Neuronal stem cell (in vitro differentiated cells): ENCODE results near the gene NPTXR.

Experiments used
- DNase-seq: peaks from one replicate; pipeline ENCODE4 v3.0.0-alpha.2; 2013; ENCODE audit warnings: low spot score
- H2AFZ ChIP-seq: one replicate; pipeline ENCODE4 v1.6.1; 2013; ENCODE audit warnings: mild to moderate bottlenecking, low read length, inconsistent platforms
- H2AK5ac ChIP-seq: 2 replicates; pipeline ENCODE4 v1.6.1; 2013; ENCODE audit warnings: low read depth, mild to moderate bottlenecking, inconsistent platforms, low read length, moderate library complexity, mixed read lengths
- H2BK120ac ChIP-seq: 2 replicates; pipeline ENCODE4 v1.6.1; 2013; ENCODE audit warnings: low read depth, mild to moderate bottlenecking, inconsistent platforms, low read length, moderate library complexity, mixed read lengths
- H2BK12ac ChIP-seq: one replicate; pipeline ENCODE4 v1.6.1; 2013; ENCODE audit warnings: low read length, inconsistent platforms
- H2BK15ac ChIP-seq: 2 replicates; pipeline ENCODE4 v1.6.1; 2013; ENCODE audit warnings: mild to moderate bottlenecking, low read length, inconsistent platforms, mixed read lengths
- H2BK5ac ChIP-seq: one replicate; pipeline ENCODE4 v1.6.1; 2013; ENCODE audit warnings: inconsistent platforms, mild to moderate bottlenecking, low read length, moderate library complexity
- H3K14ac ChIP-seq: one replicate; pipeline ENCODE4 v1.6.1; 2013; ENCODE audit warnings: low read length, inconsistent platforms
- H3K18ac ChIP-seq: 2 replicates; pipeline ENCODE4 v1.6.1; 2013; ENCODE audit warnings: low read length, inconsistent platforms
- H3K23ac ChIP-seq: 2 replicates; pipeline ENCODE4 v1.6.1; 2013; ENCODE audit warnings: low read depth, mild to moderate bottlenecking, mixed read lengths, low read length, inconsistent platforms; ENCODE audit not compliant: poor library complexity
- H3K27ac ChIP-seq: replicated peaks from 3 replicates; pipeline ENCODE4 v1.5.1; 2013; ENCODE audit warnings: low read length, inconsistent platforms
- H3K27me3 ChIP-seq, 3 experiments: 2 replicates each; pipeline ENCODE4 v1.6.1; 2013; ENCODE audit warnings: low read length in 3 of 3, mild to moderate bottlenecking in 2 of 3, inconsistent platforms in 1 of 3, low read depth in 1 of 3, mixed read lengths in 1 of 3, moderate library complexity in 1 of 3; ENCODE audit not compliant: control insufficient read depth in 3 of 3, insufficient read depth in 3 of 3
- H3K36me3 ChIP-seq, 2 donors: replicated peaks in 1 of 2; 2 replicates each; pipeline ENCODE4 v1.6.1; 2013; ENCODE audit warnings: low read length in 2 of 2; ENCODE audit not compliant: control insufficient read depth in 2 of 2, insufficient read depth in 2 of 2
- H3K4ac ChIP-seq: 2 replicates; pipeline ENCODE4 v1.6.1; 2013; ENCODE audit warnings: inconsistent platforms, mild to moderate bottlenecking, low read length, moderate library complexity
- H3K4me1 ChIP-seq, 2 donors: 1 replicate in 1 of 2; 2 replicates in 1 of 2; pipeline ENCODE4 v1.6.1; 2013; ENCODE audit warnings: low read length in 2 of 2, low read depth in 1 of 2; ENCODE audit not compliant: control insufficient read depth in 2 of 2, insufficient read depth in 1 of 2
- H3K4me2 ChIP-seq: one replicate; pipeline ENCODE4 v1.6.1; 2013; ENCODE audit warnings: mild to moderate bottlenecking, low read length, inconsistent platforms; ENCODE audit not compliant: insufficient read depth, poor library complexity, severe bottlenecking
- H3K4me3 ChIP-seq, 2 donors: 2 replicates each; pipeline ENCODE4 v1.5.1; 2013; ENCODE audit warnings: low read length in 2 of 2, mild to moderate bottlenecking in 2 of 2, inconsistent platforms in 1 of 2, moderate library complexity in 1 of 2
- H3K79me1 ChIP-seq: one replicate; pipeline ENCODE4 v1.6.1; 2013; ENCODE audit warnings: low read depth, mild to moderate bottlenecking, inconsistent platforms, low read length, moderate library complexity
- H3K9ac ChIP-seq: one replicate; pipeline ENCODE4 v1.6.1; 2013; ENCODE audit warnings: mild to moderate bottlenecking, low read depth, low read length, inconsistent platforms; ENCODE audit not compliant: poor library complexity
- H3K9me3 ChIP-seq, 2 donors: replicated peaks in 1 of 2; 2 replicates each; pipeline versions ENCODE3 to v1.6.1; 2013; ENCODE audit warnings: low read length in 2 of 2, mild to moderate bottlenecking in 2 of 2, inconsistent platforms in 1 of 2, low read depth in 1 of 2, mixed read lengths in 1 of 2, moderate library complexity in 1 of 2; ENCODE audit not compliant: control insufficient read depth in 2 of 2, insufficient read depth in 1 of 2
- H4K8ac ChIP-seq: one replicate; pipeline ENCODE4 v1.6.1; 2013; ENCODE audit warnings: low read depth, mild to moderate bottlenecking, inconsistent platforms, low read length, moderate library complexity
- H4K91ac ChIP-seq: one replicate; pipeline ENCODE4 v1.6.1; 2013; ENCODE audit warnings: low read length, low read depth, mild to moderate bottlenecking, inconsistent platforms; ENCODE audit not compliant: poor library complexity
- WGBS, 2 donors: extraction: QIAGEN DNeasy Blood & Tissue Kit; methylation state at CpG; one replicate each; pipeline ENCODE4 v1.1.7; 2013; ENCODE audit warnings: missing lambda C conversion rate in 2 of 2, mixed read lengths in 1 of 2; ENCODE audit not compliant: insufficient read length in 2 of 2, insufficient replicate concordance in 1 of 2; ENCODE audit errors: extremely low coverage in 2 of 2; 5-methylcytosine and 5-hydroxymethylcytosine counted together

The NPTXR gene

DNA sequence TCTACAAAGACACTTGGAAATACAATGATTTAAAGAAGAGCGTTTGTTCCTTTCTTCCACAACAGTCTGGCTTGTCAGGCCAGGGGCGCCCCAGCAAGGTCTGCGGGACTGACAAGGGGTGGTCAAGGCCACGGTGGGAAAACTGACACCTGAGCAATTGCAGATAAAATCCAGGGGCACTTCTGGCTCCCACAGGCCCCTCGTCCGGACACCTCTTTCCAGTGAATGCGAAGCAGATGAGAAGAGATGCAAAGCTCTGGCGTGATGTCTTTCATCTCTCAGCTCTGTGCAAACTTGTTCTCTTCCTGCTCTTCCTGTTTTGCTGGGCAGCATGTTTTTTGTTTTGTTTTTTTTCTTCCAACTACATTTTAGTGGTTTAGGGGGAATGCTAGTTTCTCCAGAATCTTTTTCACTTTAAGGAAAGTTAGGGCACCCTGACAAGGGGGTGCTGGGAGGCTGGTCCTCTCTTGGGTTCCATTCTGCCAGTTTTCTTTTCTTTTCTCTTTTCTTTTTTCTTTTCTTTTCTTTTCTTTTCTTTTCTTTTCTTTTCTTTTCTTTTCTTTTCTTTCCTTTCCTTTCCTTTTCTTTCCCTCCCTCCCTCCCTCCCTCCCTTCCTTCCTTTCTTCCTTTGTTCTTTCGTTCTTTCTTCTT lies 39.3 kb upstream of the NPTXR start:
- Histone ChIP-seq H2BK12ac (no peak overlapping the region), H3K4me1 (peaks cover 0 to 3% of the 10 kb centered on the region in 2 donors), H3K4me3 (no peak overlapping the region), H2AK5ac (no peak overlapping the region), H2AFZ (peak overlapping the region; percentile 49), H3K9ac (no peak overlapping the region), H3K36me3 (no peaks in the 10 kb centered on the region), H2BK5ac (no peak overlapping the region), H4K8ac (no peak overlapping the region), H3K27me3 (peaks cover 0 to 32% (median 0%) of the 10 kb centered on the region in 3 experiments), H3K9me3 (no peaks in the 10 kb centered on the region), H3K27ac (no peak overlapping the region), H3K14ac (no peak overlapping the region), H3K4ac (no peak overlapping the region), H3K18ac (no peak overlapping the region), H2BK15ac (no peak overlapping the region), H3K4me2 (no peak overlapping the region), H3K79me1 (no peaks in the 10 kb centered on the region), H4K91ac (no peak overlapping the region), H2BK120ac (no peak overlapping the region), H3K23ac (no peak overlapping the region)
- no CpG with 5 or more reads among the region's 9 CpGs for WGBS, 2 donors
- DNase-seq = no peak

DNA sequence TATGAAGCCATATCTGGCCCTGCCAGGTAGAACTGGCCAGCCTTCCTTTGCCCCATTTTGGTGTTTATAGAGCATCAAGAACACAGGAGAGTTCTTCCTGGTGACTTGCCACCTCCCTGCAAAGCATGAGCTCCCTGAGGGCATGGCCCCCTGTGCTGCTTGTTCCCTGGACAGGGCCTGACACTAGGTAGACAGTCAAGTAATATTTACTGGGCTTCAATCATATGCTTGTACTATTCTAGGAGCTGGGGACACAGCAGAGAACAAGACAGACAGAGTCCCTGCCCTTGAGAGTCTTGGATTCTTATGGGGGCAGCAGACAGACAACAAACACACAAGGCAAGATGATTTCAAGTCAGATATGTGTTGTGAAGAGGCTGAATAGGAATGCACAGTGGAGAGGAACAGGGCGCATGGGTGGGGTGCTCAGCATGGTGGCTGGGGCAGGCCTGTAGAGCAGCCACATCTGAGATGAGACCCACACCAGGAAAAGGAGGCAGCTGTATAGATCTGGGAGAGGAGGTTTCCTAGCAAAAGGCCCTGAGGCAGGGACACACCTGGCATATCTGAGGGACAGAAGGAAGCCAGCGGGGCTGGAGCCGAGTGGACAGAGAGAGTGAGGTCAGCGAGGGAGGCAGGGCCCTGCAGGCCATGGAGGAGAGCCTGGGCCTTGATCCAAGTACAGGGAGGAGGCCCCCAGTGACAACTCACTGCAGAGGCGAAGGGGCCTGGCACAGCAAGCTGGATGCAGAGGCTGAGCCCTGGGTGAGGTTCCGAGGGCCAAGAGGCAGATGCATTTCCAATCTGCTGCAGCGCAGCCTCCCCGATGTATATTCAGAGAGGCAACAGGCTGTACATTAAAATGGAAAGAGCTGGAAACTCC lies 38.4 kb upstream of the NPTXR start:
- H3K27ac ChIP-seq = no peak overlapping the region
- DNase-seq = no peak

GRCh38 chr22:38881464-38881871 lies 37.6 kb upstream of the NPTXR start:
- Histone ChIP-seq H3K27me3 (peaks cover 0 to 35% (median 0%) of the 10 kb centered on the region in 3 experiments), H2AK5ac (no peak overlapping the region), H4K8ac (no peak overlapping the region), H3K4me3 (no peak overlapping the region), H3K79me1 (no peaks in the 10 kb centered on the region), H3K36me3 (no peaks in the 10 kb centered on the region), H3K18ac (no peak overlapping the region), H3K14ac (no peak overlapping the region), H3K4me2 (no peak overlapping the region), H4K91ac (no peak overlapping the region), H3K23ac (no peak overlapping the region), H2BK5ac (no peak overlapping the region), H2AFZ (no peak overlapping the region), H2BK120ac (no peak overlapping the region), H2BK12ac (no peak overlapping the region), H3K9ac (no peak overlapping the region), H3K4me1 (peaks cover 0 to 3% of the 10 kb centered on the region in 2 donors), H3K9me3 (no peaks in the 10 kb centered on the region), H3K4ac (no peak overlapping the region), H2BK15ac (no peak overlapping the region), H3K27ac (no peak overlapping the region)
- no CpG with 5 or more reads among the region's 9 CpGs for WGBS, 2 donors
- DNase-seq = no peak

More for the DNA sequence above, 38.4 kb upstream of the NPTXR start:
- Histone ChIP-seq H4K91ac (no peak overlapping the region), H3K18ac (no peak overlapping the region), H2BK15ac (no peak overlapping the region), H3K4me2 (no peak overlapping the region), H4K8ac (no peak overlapping the region), H3K36me3 (no peaks in the 10 kb centered on the region), H3K79me1 (no peaks in the 10 kb centered on the region), H3K27me3 (peaks cover 0 to 35% (median 0%) of the 10 kb centered on the region in 3 experiments), H3K9ac (no peak overlapping the region), H2AFZ (peak overlapping the region; percentile 49), H3K23ac (no peak overlapping the region), H2AK5ac (no peak overlapping the region), H3K4ac (no peak overlapping the region), H3K4me1 (peaks cover 0 to 3% of the 10 kb centered on the region in 2 donors), H2BK120ac (no peak overlapping the region), H3K4me3 (no peak overlapping the region), H2BK5ac (no peak overlapping the region), H3K14ac (no peak overlapping the region), H2BK12ac (no peak overlapping the region), H3K9me3 (no peaks in the 10 kb centered on the region)
- WGBS, 2 donors = no CpG with 5 or more reads among the region's 8 CpGs

DNA sequence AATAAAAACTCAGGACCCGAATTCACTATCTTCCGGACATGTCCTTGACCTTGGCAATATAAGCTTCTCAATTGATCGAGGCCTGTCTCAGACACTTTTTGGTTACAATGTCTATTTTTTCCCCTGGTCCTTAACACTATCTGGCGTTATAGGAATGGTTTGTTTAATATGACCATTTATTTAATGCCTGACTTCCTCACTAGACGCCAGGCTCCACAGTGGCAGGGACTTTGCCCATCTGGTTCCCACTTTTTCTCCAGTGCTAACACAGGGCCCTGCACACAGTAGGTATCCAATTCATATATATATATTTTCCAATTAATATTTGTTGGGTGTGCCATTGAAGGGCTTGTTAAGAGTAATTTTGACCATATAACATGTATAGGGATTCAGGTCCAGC lies 36.1 kb upstream of the NPTXR start:
- Histone ChIP-seq H4K91ac (no peak overlapping the region), H3K23ac (no peak overlapping the region), H2BK120ac (no peak overlapping the region), H3K36me3 (no peaks in the 10 kb centered on the region), H3K14ac (no peak overlapping the region), H3K9ac (no peak overlapping the region), H3K79me1 (no peaks in the 10 kb centered on the region), H3K4me1 (peaks cover 0 to 3% of the 10 kb centered on the region in 2 donors), H3K4ac (no peak overlapping the region), H3K4me2 (no peak overlapping the region), H2BK15ac (no peak overlapping the region), H2AFZ (no peak overlapping the region), H3K27me3 (peaks cover 0 to 40% (median 0%) of the 10 kb centered on the region in 3 experiments), H2BK5ac (no peak overlapping the region), H3K4me3 (no peak overlapping the region), H2AK5ac (no peak overlapping the region), H2BK12ac (no peak overlapping the region), H4K8ac (no peak overlapping the region), H3K9me3 (no peaks in the 10 kb centered on the region), H3K27ac (no peak overlapping the region), H3K18ac (no peak overlapping the region)
- DNase-seq = no peak
- WGBS, 2 donors = no CpG with 5 or more reads among the region's 5 CpGs
